Activated T-helper 1 cell treated with anti-CD3 and anti-CD28 coated beads, Interleukin-12 subunit alpha, Interleukin-12 subunit beta, Interleukin-2, Interleukin-4 antibody, amounts not matched to agents 30 ng/mL and 10 ng/mL and 1 ng/mL, durations not matched to agents 14 hours and 24 hours and 36 hours (primary cell): ENCODE data around the gene ZFPL1. TPM values are rescaled to one million over a fixed set of nuclear protein-coding genes. Genes with fewer than 3 reads are reported as not detected.

ENCODE experiments used
- DNase-seq: peaks from one replicate; pipeline ENCODE4 v3.0.0; 2021; ENCODE audit warnings: low spot score
- H3K27ac Mint-ChIP-seq: one replicate; pipeline ENCODE4 v1.8.0; 2021; ENCODE audit warnings: mild to moderate bottlenecking, mixed read lengths
- H3K27me3 Mint-ChIP-seq: one replicate; pipeline ENCODE4 v1.8.0; 2022; ENCODE audit warnings: mild to moderate bottlenecking, moderate library complexity, mixed read lengths; ENCODE audit not compliant: insufficient read depth
- H3K36me3 Mint-ChIP-seq: one replicate; pipeline ENCODE4 v1.8.0; 2021; ENCODE audit warnings: low read depth, mixed read lengths
- H3K4me1 Mint-ChIP-seq: one replicate; pipeline ENCODE4 v1.8.0; 2021; ENCODE audit warnings: low read depth, mixed read lengths
- H3K4me3 Mint-ChIP-seq: one replicate; pipeline ENCODE4 v1.8.0; 2021; ENCODE audit warnings: mild to moderate bottlenecking, moderate library complexity, mixed read lengths
- H3K9me3 Mint-ChIP-seq: one replicate; pipeline ENCODE4 v1.8.0; 2021; ENCODE audit warnings: mixed read lengths
- intact Hi-C: fragments of 100-400 bp; cut with micrococcal nuclease; formaldehyde crosslinking; loops from one replicate; pipeline ENCODE4 v1.15.1; 2024
- total RNA-seq: library from RNA; stranded (reverse); gene quantifications from 2 replicates; pipeline ENCODE4 v1.2.3, GENCODE V29; 2022

The ZFPL1 gene
- total RNA-seq, 1 donor from 2014 or later, result 31.9 TPM

DNA sequence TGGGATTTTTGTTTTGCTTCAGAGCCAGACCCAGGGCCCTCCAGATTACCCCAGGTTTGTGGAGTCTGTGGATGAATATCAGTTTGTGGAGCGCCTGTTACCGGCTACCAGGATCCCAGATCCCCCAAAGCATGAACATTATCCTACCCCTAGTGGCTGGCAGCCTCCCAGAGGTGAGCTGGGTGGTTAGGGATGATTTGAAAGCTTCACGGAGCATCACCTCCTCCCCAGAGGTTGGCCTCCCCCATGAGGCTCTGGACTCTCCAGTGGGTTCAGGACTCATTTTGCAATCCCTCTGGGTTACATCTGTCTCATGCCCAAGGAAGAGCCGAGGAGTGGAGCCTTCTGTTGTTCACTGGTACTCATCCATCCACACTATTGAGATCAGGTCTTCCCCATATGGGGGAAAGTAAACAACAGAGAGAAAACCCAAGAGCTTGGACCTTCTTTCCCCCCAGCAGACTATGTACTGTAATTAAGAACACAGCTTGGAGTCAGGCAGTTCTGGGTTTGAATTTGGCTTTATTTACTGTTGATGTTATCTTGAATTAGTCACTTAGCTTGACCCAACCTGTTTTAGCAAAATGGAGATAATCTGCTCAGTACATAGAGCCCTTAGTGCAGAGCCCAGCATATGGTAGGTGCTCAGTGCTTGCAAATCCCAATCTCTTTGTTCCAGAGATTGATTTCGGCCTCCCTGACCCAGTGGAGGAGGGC is 40.6 kb downstream of the ZFPL1 start:
- Mint-ChIP-seq H3K4me1 (peaks cover 30% of the 10 kb centered on the region), H3K27ac (peak overlapping the region; percentile 49), H3K27me3 (no peaks in the 10 kb centered on the region), H3K4me3 (peak overlapping the region; percentile 45), H3K9me3 (no peaks in the 10 kb centered on the region), H3K36me3 (peaks cover 55% of the 10 kb centered on the region)
- no peak for DNase-seq
- intact Hi-C loops, result loop anchor here (5.0 kb wide), 1 partner anchor 138 kb away; the partner anchor contains the start of gene POLA2

DNA sequence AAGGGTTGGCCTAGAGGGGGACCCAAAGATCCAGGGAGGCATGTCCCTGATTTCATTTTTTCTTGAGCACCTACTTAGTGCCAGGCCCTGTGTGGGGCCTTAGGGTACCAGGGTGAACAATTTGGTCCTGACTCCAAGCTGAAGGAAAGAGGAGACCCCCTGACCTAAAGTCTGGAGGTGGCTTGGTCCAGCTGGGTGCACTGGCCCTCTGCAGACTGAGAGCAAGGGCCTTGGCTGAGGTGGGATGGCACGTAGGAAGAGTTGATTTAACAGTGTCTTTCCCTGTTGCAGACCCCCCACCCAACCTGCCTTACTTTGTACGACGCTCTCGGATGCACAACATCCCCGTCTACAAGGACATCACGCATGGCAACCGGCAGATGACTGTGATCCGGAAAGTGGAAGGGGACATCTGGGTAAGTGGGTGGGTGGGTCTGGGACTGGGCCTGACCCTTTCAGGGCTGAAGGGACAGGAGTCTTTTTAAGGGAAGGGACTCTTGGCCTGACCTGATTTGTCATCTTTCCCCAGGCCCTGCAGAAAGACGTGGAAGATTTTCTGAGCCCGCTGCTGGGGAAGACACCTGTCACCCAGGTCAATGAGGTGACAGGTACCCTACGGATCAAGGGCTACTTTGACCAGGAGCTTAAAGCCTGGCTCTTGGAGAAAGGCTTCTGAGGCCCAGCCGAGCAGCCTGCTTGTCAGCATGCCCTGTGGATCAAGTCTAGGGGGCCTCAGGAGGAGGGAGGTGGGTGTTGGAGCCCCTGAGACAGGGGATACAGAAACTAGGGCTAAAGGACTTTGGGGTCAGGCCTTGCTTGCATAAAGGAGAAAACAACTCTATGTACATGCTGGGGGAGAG is 41.4 kb downstream of the ZFPL1 start:
- Mint-ChIP-seq H3K9me3 (no peaks in the 10 kb centered on the region), H3K36me3 (peaks cover 50% of the 10 kb centered on the region), H3K27me3 (no peaks in the 10 kb centered on the region), H3K4me3 (no peak overlapping the region), H3K27ac (no peak overlapping the region), H3K4me1 (peaks cover 22% of the 10 kb centered on the region)
- no peak for DNase-seq
- intact Hi-C loops, result no loop called here

DNA sequence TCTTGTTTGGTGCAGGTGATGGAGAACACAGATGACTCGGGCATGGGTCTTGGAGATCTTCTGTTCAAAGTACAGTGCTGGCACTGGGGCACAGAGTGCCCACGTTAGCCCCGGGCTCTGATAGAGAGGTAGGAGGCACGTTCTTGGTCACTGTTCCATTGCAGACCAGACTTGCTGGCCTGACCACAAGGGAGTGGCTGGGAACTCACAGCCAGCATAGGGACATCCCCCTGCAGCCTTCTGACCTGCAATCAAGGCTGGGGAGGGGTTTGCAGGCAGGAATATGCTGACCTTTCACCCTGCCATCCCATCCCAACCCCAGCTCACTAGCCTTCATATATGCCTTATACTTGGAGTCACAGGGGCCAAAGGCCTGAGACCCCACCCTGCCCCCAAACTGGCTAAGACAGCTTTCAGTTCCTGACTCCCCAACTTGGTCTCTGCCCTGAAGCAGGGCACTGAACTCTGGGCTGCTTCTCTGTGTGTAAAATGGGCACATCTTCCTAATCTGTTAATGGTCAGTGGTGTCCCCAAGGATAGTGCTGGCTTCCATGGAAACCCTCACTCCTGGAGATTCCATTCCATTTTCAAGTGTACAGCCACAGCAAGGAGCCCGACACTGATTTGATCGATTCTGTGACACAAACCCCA is 42.7 kb downstream of the ZFPL1 start:
- Mint-ChIP-seq H3K27ac (no peak overlapping the region), H3K4me3 (no peak overlapping the region), H3K36me3 (peaks cover 43% of the 10 kb centered on the region), H3K4me1 (peaks cover 11% of the 10 kb centered on the region), H3K27me3 (no peaks in the 10 kb centered on the region), H3K9me3 (no peaks in the 10 kb centered on the region)
- no peak for DNase-seq
- intact Hi-C loops, result no loop called here

DNA sequence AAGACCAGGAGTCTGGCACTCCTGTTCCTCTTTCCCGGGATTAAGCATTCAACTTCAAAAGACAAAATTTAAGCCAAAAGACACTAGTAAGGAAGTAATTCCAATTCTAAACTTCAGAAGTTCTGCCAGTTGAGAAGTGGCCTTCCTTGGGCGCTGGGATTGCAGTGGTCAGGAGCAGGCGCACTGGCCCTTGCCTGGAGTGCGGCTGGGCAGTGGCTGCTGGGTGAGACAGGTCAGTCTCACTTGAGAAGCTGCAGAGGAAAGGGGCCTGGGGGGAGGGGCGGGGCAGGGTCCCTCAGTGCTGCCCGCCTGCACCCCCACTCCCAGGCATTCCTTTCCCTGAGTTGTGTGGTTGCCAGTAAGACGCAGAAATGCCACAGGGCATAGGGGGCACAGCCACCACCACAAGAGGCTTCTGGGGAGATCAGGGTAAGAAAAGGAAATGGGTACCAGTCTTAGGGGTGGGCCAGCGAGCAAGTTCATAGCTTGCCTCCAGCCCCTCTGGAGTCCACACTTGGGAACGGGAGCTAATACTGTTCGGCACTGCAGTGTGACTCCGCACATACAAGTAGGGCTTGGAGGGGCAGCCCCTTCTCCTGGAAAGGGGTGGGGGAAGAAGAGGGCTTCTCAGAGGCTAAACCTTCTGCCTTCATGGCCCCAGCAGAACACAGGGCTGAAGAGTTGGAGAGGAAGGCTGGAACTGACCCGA is 43.6 kb downstream of the ZFPL1 start:
- Mint-ChIP-seq H3K4me1 (peaks cover 8% of the 10 kb centered on the region), H3K9me3 (no peaks in the 10 kb centered on the region), H3K36me3 (peaks cover 43% of the 10 kb centered on the region), H3K27me3 (no peaks in the 10 kb centered on the region), H3K4me3 (no peak overlapping the region), H3K27ac (no peak overlapping the region)
- intact Hi-C loops, result no loop called here
- no peak for DNase-seq

DNA sequence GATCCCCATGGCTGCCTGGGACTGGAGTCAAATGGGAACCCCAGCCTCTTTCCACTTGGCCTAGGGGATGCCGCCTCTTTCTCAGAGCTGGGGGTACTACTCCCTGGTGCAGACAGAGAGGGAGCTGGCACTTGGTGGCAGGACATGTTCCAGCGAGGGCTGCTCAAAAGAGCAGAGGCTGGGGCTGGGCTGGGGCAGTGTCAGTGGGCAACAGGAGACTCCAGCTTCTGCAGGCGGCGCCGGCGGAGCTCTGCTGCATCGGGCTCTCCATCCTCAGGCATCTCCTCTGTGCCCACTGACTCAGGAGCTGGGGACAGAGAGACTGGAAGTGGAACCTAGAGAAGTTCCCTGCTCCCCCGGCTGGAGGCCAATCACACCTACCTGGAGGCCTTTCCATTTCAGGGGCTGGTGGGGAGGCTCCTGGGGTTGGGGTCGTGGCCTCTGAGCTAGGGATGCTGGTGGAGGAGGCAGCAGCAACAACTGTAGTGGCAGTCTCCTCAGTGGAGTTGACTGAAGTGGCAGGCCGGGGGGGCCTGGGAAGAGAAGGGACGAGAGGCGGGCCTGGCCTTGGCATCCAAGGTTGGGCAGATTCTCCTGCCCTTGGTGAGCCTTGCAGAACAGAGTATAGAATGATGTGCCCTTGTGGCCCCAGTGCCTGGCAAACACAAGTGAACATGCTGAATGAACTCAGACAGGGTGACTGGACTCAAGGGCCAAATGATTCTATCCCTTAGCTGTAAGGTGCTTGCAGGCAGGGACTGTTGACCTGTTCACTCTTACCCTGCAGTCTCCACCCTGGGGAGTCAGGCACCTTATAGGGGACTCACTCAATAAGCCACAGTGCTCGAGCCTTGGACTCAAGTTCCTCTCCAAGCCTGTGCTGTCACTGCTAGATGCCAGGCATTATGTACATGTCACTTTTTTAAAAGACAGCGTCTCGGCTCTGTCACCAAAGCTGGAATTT is 44.4 kb downstream of the ZFPL1 start:
- no peak for DNase-seq
- no peaks in the 10 kb centered on the region for H3K9me3 Mint-ChIP-seq
- no peak overlapping the region for H3K27ac Mint-ChIP-seq
- H3K4me1 Mint-ChIP-seq, result peaks cover 16% of the 10 kb centered on the region
- H3K36me3 Mint-ChIP-seq, result peaks cover 41% of the 10 kb centered on the region
- intact Hi-C loops, result no loop called here
- H3K4me3 Mint-ChIP-seq, result no peak overlapping the region
- no peaks in the 10 kb centered on the region for H3K27me3 Mint-ChIP-seq

DNA sequence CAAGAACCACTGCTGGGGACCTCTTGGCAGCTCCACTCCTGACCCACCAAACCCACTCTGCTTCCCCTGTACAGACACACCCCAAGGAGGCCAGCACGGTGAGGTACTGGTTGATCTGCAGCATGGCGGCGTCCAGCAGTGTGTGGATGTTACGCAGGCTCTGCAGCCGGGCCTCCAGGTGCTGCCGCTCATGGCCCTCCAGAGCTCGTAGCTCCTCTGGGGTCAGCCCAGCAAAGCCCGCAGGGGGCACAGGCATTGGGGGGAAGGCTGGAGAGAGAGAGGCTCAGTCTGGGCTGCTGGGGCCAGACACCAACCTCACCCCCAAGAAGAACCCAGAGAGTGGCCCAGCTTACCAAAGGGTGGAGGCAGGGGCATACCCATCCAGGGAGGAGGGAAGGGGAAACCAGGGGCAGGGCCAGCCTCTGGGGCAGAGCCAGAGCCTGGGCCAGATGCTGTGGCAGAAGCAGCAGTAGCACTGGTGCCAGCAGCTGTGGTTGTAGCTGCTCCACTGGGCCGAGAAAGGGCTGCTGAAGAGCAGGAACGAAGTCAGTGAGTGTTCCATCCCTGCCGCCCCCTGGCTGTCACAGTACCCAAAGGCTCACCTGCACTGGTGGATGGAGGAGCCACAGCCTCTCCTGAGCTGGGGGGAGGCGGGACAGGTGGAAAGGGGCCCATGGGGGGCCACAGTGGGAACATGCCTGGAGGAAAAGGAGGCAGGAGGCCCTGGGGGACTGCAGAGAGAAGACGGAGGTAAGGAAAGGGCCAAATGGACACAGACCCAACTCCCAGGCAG is 45.8 kb downstream of the ZFPL1 start:
- Mint-ChIP-seq H3K36me3 (peaks cover 36% of the 10 kb centered on the region), H3K27me3 (no peaks in the 10 kb centered on the region), H3K4me1 (peaks cover 14% of the 10 kb centered on the region), H3K4me3 (no peak overlapping the region), H3K9me3 (no peaks in the 10 kb centered on the region), H3K27ac (no peak overlapping the region)
- no peak for DNase-seq
- intact Hi-C loops, result no loop called here

DNA sequence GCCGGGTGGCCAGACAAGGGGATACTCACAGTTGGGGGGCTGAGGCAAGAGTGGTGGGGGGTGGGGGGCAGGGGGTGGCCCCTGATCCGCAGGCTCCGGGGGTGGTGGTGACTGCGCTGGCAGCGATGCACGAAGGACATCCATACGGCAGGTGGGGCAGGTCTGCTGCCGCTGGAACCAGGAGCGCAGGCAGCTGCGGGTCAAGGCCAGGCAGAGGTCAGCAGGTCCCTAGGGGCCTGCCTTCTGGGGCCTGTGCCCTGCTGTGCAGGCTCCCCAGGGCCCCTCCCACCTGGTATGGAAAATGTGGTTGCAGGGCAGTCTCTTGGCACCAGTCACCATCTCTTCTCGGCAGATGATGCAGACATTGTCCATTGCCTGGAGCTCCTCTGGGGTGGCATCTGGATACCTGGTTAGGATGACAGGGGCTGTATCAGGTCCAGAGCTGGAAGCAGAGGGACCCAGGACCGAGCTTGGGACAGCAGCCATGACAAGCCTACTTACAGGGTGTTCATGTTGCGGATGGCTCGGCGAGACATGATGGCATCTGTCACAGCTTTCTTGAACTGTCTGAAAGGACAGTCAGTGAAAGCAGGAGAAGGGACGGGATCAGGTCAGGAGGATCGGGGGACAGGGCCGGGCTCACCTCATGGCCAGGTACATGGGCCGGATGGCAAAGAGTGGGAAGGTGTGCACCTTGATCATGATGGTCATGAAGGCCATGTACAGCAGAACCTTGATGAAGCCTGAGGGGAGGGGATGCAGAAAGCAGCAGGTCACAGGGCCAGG is 46.8 kb downstream of the ZFPL1 start:
- DNase-seq, result no peak
- no peak overlapping the region for H3K27ac Mint-ChIP-seq
- peaks cover 29% of the 10 kb centered on the region for H3K36me3 Mint-ChIP-seq
- no peak overlapping the region for H3K4me3 Mint-ChIP-seq
- no peaks in the 10 kb centered on the region for H3K9me3 Mint-ChIP-seq
- peaks cover 24% of the 10 kb centered on the region for H3K4me1 Mint-ChIP-seq
- intact Hi-C loops, result no loop called here
- no peaks in the 10 kb centered on the region for H3K27me3 Mint-ChIP-seq

DNA sequence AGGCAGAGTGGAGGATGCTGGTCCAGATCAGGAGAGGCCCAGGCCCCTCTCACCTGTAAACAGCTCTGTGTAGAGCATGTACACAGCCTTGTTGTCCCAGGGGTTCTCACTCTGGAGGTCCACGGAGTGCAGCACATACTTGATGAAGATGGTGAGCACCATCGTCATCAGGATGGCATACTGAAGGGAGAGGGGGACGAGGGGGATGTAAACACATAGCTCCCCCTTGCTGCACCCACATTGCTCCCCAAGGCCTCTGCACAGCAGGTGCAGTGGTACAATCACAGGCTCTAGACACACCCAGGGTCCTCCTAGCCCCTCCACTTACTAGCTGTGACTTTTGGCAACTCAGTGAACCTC is 47.4 kb downstream of the ZFPL1 start:
- Mint-ChIP-seq H3K4me3 (no peak overlapping the region), H3K4me1 (peaks cover 29% of the 10 kb centered on the region), H3K27me3 (no peaks in the 10 kb centered on the region), H3K9me3 (no peaks in the 10 kb centered on the region), H3K27ac (no peak overlapping the region), H3K36me3 (peaks cover 25% of the 10 kb centered on the region)
- DNase-seq, result no peak
- intact Hi-C loops, result no loop called here

DNA sequence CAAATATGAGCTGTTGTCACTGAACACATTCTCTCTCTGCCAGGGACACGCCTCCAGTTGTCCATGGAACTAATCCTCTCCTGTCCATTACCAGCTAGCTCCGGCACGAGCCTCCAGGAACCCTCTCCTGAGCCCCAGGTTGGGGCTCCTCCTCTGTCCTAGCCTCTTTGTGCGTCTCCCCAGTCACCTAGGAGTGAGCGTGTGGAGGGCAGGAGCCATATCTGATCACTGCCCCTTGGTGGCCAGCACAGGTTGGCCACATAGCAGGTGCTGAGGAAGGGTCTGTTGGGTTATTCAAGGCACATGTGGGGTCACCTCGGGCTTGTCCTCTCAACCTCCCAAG is 47.8 kb downstream of the ZFPL1 start:
- intact Hi-C loops, result no loop called here
- Mint-ChIP-seq H3K27ac (no peak overlapping the region), H3K27me3 (no peaks in the 10 kb centered on the region), H3K4me3 (no peak overlapping the region), H3K36me3 (peaks cover 22% of the 10 kb centered on the region), H3K4me1 (peaks cover 32% of the 10 kb centered on the region), H3K9me3 (no peaks in the 10 kb centered on the region)
- DNase-seq, result no peak

DNA sequence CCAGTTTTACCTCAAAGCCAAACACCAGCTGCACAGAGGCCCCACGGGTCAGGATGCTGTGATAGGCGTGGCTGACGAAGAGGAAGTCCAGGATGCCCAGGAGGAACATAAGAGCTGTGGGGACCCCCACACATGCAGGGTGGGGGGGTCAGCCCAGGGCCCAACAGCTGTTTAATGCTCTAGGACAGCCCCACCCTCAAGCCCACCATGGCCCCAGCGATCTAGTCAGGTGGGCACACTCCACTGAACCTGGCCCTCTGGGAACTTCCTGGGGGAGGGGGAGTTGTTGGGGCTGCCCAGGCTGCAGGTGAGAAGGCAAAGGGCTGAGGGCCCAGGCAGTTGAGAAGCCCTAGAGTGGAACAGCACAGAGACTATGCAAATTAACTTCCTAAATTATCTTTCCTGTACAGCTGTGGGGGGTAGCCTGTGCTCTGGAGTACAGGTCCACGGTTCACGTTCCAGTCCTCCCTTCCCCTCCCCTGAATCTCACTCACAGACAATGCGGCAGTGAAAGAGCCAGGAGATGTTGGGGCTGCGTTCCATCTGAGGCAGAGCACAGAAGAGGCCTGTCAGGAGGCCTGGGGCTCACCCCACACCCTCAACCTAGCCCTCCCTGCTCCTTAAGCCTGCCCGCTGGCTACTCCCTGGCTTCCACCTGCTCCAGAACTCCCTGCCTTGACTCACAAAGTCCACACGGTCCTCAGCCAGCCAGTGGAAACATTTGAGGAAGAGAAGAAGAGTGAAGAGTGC is 48.4 kb downstream of the ZFPL1 start:
- Mint-ChIP-seq H3K4me3 (peak overlapping the region; percentile 97), H3K27me3 (no peaks in the 10 kb centered on the region), H3K4me1 (peaks cover 32% of the 10 kb centered on the region), H3K9me3 (no peaks in the 10 kb centered on the region), H3K27ac (peak overlapping the region; percentile 97), H3K36me3 (peaks cover 16% of the 10 kb centered on the region)
- no peak for DNase-seq
- intact Hi-C loops, result no loop called here
